ENCODE data around the gene MYO1B.
A peak's percentile ranks its signal among the peaks of the same experiment; 100 is the strongest.

The MYO1B gene

DNA sequence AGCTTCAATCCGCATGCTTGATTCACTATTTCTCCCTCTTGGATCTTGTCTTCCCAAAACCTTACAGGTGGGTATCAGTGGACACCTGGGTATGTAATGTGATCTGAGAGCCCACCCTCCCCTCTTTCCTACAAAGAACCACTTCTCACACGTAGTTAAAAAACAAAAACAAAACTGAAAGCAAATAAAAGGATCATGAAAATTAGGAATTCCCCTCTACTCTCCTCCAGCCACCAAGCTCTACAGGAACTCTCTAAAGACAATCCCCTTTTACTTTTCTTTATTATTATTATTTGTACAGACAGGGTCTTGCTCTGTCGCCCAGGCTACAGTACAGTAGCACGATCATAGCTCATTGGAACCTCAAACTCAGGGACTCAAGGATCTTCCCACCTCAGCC, 40.8 kb upstream of the MYO1B start:
- DNase-seq (ENCODE audit: low spot score): peak; percentile 29

GRCh38 chr2:191206613-191207471, 38.4 kb upstream of the MYO1B start:
- DNase-seq (ENCODE audit: low spot score): no peak
- TF ChIP-seq, protein P1, sequence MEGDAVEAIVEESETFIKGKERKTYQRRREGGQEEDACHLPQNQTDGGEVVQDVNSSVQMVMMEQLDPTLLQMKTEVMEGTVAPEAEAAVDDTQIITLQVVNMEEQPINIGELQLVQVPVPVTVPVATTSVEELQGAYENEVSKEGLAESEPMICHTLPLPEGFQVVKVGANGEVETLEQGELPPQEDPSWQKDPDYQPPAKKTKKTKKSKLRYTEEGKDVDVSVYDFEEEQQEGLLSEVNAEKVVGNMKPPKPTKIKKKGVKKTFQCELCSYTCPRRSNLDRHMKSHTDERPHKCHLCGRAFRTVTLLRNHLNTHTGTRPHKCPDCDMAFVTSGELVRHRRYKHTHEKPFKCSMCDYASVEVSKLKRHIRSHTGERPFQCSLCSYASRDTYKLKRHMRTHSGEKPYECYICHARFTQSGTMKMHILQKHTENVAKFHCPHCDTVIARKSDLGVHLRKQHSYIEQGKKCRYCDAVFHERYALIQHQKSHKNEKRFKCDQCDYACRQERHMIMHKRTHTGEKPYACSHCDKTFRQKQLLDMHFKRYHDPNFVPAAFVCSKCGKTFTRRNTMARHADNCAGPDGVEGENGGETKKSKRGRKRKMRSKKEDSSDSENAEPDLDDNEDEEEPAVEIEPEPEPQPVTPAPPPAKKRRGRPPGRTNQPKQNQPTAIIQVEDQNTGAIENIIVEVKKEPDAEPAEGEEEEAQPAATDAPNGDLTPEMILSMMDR (IDR thresholded peaks at IDR 0.05; ENCODE audit: extremely low read depth, missing control alignments): no peak

More for the DNA sequence above, 40.8 kb upstream of the MYO1B start:
- TF ChIP-seq, protein P1 (IDR thresholded peaks at IDR 0.05; ENCODE audit: extremely low read depth, missing control alignments): no peak

DNA sequence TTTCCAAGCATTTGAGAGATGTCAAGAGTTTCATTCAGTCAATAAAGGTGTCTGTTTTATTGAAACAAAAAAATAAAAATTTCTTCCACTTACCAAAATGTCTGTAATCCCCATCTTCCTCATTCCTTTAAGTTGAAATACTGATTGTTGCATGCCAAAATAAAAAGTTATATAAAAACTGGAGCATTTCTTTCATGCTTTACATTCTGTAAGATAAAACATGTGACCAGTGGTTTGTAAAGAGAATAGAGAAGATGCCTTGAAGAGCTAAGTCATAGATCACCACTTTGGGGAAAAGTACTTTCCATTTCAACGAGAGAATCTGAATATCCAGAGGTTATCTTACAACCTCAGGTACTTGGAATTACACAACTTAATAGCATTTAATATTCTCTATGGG, 35.9 kb upstream of the MYO1B start:
- TF ChIP-seq, protein P1 (IDR thresholded peaks at IDR 0.05; ENCODE audit: extremely low read depth, missing control alignments): no peak
- DNase-seq (ENCODE audit: low spot score): no peak

DNA sequence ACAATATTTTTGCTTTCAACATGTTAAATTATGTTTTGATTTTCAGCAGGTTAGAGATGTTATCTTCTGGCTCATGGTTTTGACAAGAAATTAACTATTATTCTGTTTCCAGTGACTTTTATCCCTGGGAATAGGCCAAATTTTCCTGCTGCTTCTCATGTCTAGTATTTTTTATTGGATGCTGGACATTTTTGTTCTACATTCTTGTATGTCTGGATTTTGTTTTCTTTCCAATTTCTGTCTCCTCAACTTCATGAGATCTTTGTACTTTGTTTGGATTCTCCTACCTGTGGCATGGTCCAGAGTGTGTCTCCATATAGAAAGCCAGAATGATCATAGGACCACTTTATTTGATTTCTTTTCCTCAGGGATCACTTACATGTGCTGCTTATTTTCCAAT, 33.1 kb upstream of the MYO1B start:
- no peak for DNase-seq (ENCODE audit: low spot score)
- TF ChIP-seq, protein P1 (IDR thresholded peaks at IDR 0.05; ENCODE audit: extremely low read depth, missing control alignments): no peak

GRCh38 chr2:191213333-191213732, 31.9 kb upstream of the MYO1B start:
- TF ChIP-seq, protein P1 (IDR thresholded peaks at IDR 0.05; ENCODE audit: extremely low read depth, missing control alignments): no peak
- DNase-seq (ENCODE audit: low spot score): no peak

- no peak for DNase-seq (ENCODE audit: low spot score)
- TF ChIP-seq, protein P1 (IDR thresholded peaks at IDR 0.05; ENCODE audit: extremely low read depth, missing control alignments): no peak
Observed at GRCh38 chr2:191215230-191215629, 30.0 kb upstream of the MYO1B start.

DNA sequence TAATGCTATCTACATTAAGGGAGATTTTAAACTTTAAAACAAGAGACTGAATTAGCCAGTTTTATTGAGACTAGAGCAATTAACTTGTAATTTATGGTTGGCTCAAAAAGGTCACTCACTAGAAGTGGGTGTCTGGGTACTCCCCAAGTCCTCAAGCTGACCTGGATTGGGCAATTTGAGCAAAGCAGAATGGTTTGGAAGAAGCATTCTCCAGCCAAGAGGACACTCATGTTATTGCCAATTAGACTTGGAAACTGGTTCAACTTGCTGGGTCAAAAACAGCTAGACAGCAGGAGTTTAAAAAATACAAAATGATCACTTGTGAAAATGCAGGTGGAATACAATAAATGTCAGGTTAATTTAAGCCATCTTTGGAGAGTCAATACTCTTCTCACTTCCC, 29.5 kb upstream of the MYO1B start:
- no peak for DNase-seq (ENCODE audit: low spot score)
- TF ChIP-seq, protein P1 (IDR thresholded peaks at IDR 0.05; ENCODE audit: extremely low read depth, missing control alignments): no peak
